Right lobe of liver (tissue), 4 donors: ENCODE results near the gene MYL1.

ENCODE experiments used
- POLR2A ChIP-seq: fragments of 450-650 bp; IDR thresholded peaks from one replicate; pipeline ENCODE4 v1.6.1; 2017; ENCODE audit warnings: antibody characterized with exemption, mild to moderate bottlenecking
- TF ChIP-seq, protein P1 (sequence below), 4 donors: fragments of 200-600 bp in 3 of 4; fragments of 450-650 bp in 1 of 4; IDR thresholded peaks; one replicate each; pipeline versions ENCODE4 v1.5.1 to v1.8.0; 2016 to 2022; ENCODE audit warnings: antibody characterized with exemption in 4 of 4, mild to moderate bottlenecking in 2 of 4
- donor health status: DM: no; HTN: no; CAD: no.
- donor health status: DM: no; HTN: no; CAD: no.
- donor health status: DM: no; HTN: yes; CAD: no.

DNA sequence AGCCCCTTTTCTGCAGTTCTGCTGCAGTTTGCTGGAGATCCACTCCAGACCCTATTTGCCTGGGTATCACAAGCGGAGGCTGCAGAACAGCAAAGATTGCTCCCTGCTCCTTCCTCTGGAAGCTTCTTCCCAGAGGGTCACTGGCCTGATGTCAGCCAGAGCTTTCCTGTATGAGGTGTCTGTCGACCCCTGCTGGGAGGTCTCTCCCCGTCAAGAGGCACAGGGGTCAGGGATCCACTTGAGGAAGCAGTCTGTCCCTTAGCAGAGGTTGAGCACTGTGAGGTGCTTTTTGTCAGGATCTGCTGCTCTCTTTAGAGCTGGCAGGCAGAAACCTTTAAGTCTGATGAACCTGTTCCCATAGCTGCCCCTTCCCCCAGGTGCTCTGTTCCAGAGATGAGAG lies 42.0 kb upstream of the MYL1 start:
- TF ChIP-seq, protein P1, sequence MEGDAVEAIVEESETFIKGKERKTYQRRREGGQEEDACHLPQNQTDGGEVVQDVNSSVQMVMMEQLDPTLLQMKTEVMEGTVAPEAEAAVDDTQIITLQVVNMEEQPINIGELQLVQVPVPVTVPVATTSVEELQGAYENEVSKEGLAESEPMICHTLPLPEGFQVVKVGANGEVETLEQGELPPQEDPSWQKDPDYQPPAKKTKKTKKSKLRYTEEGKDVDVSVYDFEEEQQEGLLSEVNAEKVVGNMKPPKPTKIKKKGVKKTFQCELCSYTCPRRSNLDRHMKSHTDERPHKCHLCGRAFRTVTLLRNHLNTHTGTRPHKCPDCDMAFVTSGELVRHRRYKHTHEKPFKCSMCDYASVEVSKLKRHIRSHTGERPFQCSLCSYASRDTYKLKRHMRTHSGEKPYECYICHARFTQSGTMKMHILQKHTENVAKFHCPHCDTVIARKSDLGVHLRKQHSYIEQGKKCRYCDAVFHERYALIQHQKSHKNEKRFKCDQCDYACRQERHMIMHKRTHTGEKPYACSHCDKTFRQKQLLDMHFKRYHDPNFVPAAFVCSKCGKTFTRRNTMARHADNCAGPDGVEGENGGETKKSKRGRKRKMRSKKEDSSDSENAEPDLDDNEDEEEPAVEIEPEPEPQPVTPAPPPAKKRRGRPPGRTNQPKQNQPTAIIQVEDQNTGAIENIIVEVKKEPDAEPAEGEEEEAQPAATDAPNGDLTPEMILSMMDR (IDR thresholded peaks at IDR 0.05), result no peak
- TF ChIP-seq POLR2A, result no peak
